Fibroblast of gingiva (primary cell): ENCODE data around the gene PAX7.
"Not testable (repeated sequence)": the region's sequence is repeated elsewhere in the genome, so short reads cannot be mapped to it uniquely, and the experiment has no call there.

ENCODE experiments used
- DNase-seq: peaks from one replicate; pipeline ENCODE4 v3.0.0-alpha.2; 2011; ENCODE audit warnings: low read depth

The PAX7 gene

GRCh38 chr1:18730321-18730720, 99.7 kb downstream of the PAX7 start:
- no peak for DNase-seq

GRCh38 chr1:18731148-18731547, 100.5 kb downstream of the PAX7 start:
- no peak for DNase-seq

- DNase-seq, result no peak
These were observed 101.1 kb downstream of the PAX7 start for GRCh38 chr1:18731591-18732235.

- no peak for DNase-seq
These were observed 102.0 kb downstream of the PAX7 start for GRCh38 chr1:18732686-18733085.

- DNase-seq, result no peak
These were observed 103.4 kb downstream of the PAX7 start for GRCh38 chr1:18734001-18734400.

GRCh38 chr1:18734461-18735223, 104.0 kb downstream of the PAX7 start:
- no peak for DNase-seq

GRCh38 chr1:18735224-18735997, 104.8 kb downstream of the PAX7 start:
- DNase-seq, result no peak

- DNase-seq, result no peak
These were observed 106.3 kb downstream of the PAX7 start for GRCh38 chr1:18736958-18737357.

- no peak for DNase-seq
These were observed 107.5 kb downstream of the PAX7 start for GRCh38 chr1:18738126-18738525.

GRCh38 chr1:18738617-18739016, 108.0 kb downstream of the PAX7 start:
- no peak for DNase-seq

GRCh38 chr1:18739408-18739807, 108.8 kb downstream of the PAX7 start:
- no peak for DNase-seq

GRCh38 chr1:18739897-18740296, 109.3 kb downstream of the PAX7 start:
- no peak for DNase-seq

GRCh38 chr1:18740617-18741016, 110.0 kb downstream of the PAX7 start:
- DNase-seq, result no peak

- DNase-seq, result no peak
These were observed 112.6 kb downstream of the PAX7 start for GRCh38 chr1:18743233-18743632.

- not testable (repeated sequence) for DNase-seq
These were observed 113.7 kb downstream of the PAX7 start for GRCh38 chr1:18744381-18744780.

GRCh38 chr1:18746981-18747380, 116.3 kb downstream of the PAX7 start:
- DNase-seq, result no peak

- DNase-seq, result no peak
These were observed 117.0 kb downstream of the PAX7 start for GRCh38 chr1:18747671-18748070.

GRCh38 chr1:18748435-18748834, 117.8 kb downstream of the PAX7 start:
- no peak for DNase-seq

- DNase-seq, result no peak
These were observed 118.9 kb downstream of the PAX7 start for GRCh38 chr1:18749569-18749968.

- DNase-seq, result no peak
These were observed 120.0 kb downstream of the PAX7 start for GRCh38 chr1:18750600-18750999.

- DNase-seq, result no peak
These were observed 120.8 kb downstream of the PAX7 start for GRCh38 chr1:18751425-18751824.

- no peak for DNase-seq
These were observed 121.8 kb downstream of the PAX7 start for GRCh38 chr1:18752409-18752808.

GRCh38 chr1:18760156-18760555, 129.5 kb downstream of the PAX7 start:
- DNase-seq, result no peak
